K562 (cell line): ENCODE measurements around the gene CLDN7. TPM values are rescaled to one million over a fixed set of nuclear protein-coding genes. Genes with fewer than 3 reads are reported as not detected.

Experiments
- ATAC-seq: fragments of 200-7000 bp; cut with Tn5 transposase; 3 replicates; pipeline ENCODE4 v1.9.1; 2020; ENCODE audit warnings: moderate library complexity
- BruUV-seq: library from RNA; stranded (reverse); fragments of 400-500 nt; replicated peaks from 2 replicates; lab custom pipeline; 2021; lab: Mats Ljungman, UMichigan
- CTCF ChIA-PET: fragments of 300-600 bp; formaldehyde crosslinking; extraction: SDS; loops from one replicate; lab custom pipeline; 2021; ENCODE audit warnings: low intra/inter-chr PET ratio; lab: Yijun Ruan, JAX
- POLR2A ChIA-PET: fragments of 300-600, 350-650 bp; sonication (Branson Sonifier 250); formaldehyde crosslinking; extraction: SDS; loops from one replicate; lab custom pipeline; 2021; ENCODE audit warnings: antibody characterized with exemption, inconsistent platforms; lab: Yijun Ruan, JAX
- DNase-seq, 4 experiments: peaks; one replicate each; pipeline versions ENCODE4 v3.0.0 to v3.0.0-alpha.2; 2011 to 2018; ENCODE audit warnings: low spot score in 3 of 4, mixed read lengths in 3 of 4; ENCODE audit errors: extremely low read depth in 1 of 4
- FAIRE-seq: peaks from 2 replicates; lab custom pipeline; 2011; peaks lifted over from hg19 to GRCh38; lab: Jason Lieb, UNC
- H2AFZ ChIP-seq: 2 replicates; pipeline ENCODE4 v1.6.0; 2011; ENCODE audit warnings: low read depth, low read length, control low read depth, inconsistent platforms
- H3K27ac ChIP-seq: fragments of 200-600 bp; 3 replicates; pipeline ENCODE4 v1.8.0; 2011; ENCODE audit warnings: low read depth, mild to moderate bottlenecking, control low read depth, inconsistent platforms, low read length, moderate library complexity, mixed read lengths; ENCODE audit errors: extremely low read depth
- H3K27me3 ChIP-seq, 2 experiments: fragments of 300-600 bp in 1 of 2; 2 replicates in 1 of 2; 3 replicates in 1 of 2; pipeline versions ENCODE4 v1.6.0 to v1.8.0; 2011; ENCODE audit warnings: inconsistent platforms in 2 of 2, low read length in 2 of 2, mild to moderate bottlenecking in 1 of 2, mixed read lengths in 1 of 2, moderate library complexity in 1 of 2; ENCODE audit not compliant: control insufficient read depth in 2 of 2, insufficient read depth in 2 of 2
- H3K36me3 ChIP-seq: fragments of 300-600 bp; 3 replicates; pipeline ENCODE4 v1.8.0; 2011; ENCODE audit warnings: mild to moderate bottlenecking, low read length, inconsistent platforms; ENCODE audit not compliant: control insufficient read depth, insufficient read depth
- H3K4me1 ChIP-seq, 2 experiments: fragments of 200-600 bp in 1 of 2; replicated peaks in 1 of 2; 2 replicates in 1 of 2; 3 replicates in 1 of 2; pipeline versions ENCODE4 v1.5.1 to v1.8.0; 2011; ENCODE audit warnings: inconsistent platforms in 2 of 2, low read length in 2 of 2, mild to moderate bottlenecking in 1 of 2, mixed read lengths in 1 of 2, moderate library complexity in 1 of 2; ENCODE audit not compliant: control insufficient read depth in 2 of 2, insufficient read depth in 2 of 2
- H3K4me2 ChIP-seq: 2 replicates; pipeline ENCODE4 v1.6.1; 2011; ENCODE audit warnings: low read length, control low read depth, inconsistent platforms, mixed read lengths; ENCODE audit not compliant: insufficient read depth
- H3K4me3 ChIP-seq: fragments of 200-600 bp; sonication (generic), shearing (Covaris generic); 2 replicates; pipeline ENCODE4 v1.5.1; 2016; ENCODE audit warnings: control low read depth, inconsistent platforms
- H3K79me2 ChIP-seq: fragments of 200-600 bp; 3 replicates; pipeline ENCODE4 v1.8.0; 2011; ENCODE audit warnings: low read length, inconsistent platforms; ENCODE audit not compliant: control insufficient read depth, insufficient read depth
- H3K9ac ChIP-seq, 2 experiments: 2 replicates each; pipeline versions ENCODE4 v1.6.0 to v1.6.1; 2011; ENCODE audit warnings: low read depth in 2 of 2, low read length in 2 of 2, control low read depth in 1 of 2, inconsistent platforms in 1 of 2, mild to moderate bottlenecking in 1 of 2, mixed read lengths in 1 of 2; ENCODE audit not compliant: insufficient read depth in 1 of 2
- H3K9me1 ChIP-seq: one replicate; pipeline ENCODE4 v1.6.0; 2011; ENCODE audit warnings: inconsistent platforms, mild to moderate bottlenecking, low read length, moderate library complexity; ENCODE audit not compliant: control insufficient read depth, insufficient read depth
- H3K9me3 ChIP-seq: replicated peaks from 2 replicates; pipeline ENCODE4 v1.5.1; 2011; ENCODE audit warnings: low read depth, low read length, inconsistent platforms; ENCODE audit not compliant: control insufficient read depth, insufficient read depth
- H4K20me1 ChIP-seq: replicated peaks from 2 replicates; pipeline ENCODE4 v1.6.1; 2011; ENCODE audit warnings: low read length, inconsistent platforms, mixed read lengths; ENCODE audit not compliant: control insufficient read depth, insufficient read depth
- CCNT2 ChIP-seq: IDR thresholded peaks from 2 replicates; pipeline ENCODE4 v1.6.1; 2011; ENCODE audit warnings: borderline replicate concordance, low read depth, mild to moderate bottlenecking, moderate library complexity, mixed read lengths, low read length; ENCODE audit not compliant: insufficient read length; ENCODE audit errors: extremely low read depth
- CEBPG ChIP-seq, 3 experiments: fragments of 200-800 bp in 1 of 3; sonication (Bioruptor generic) in 1 of 3; sonication (generic) in 1 of 3; formaldehyde crosslinking in 1 of 3; IDR thresholded peaks in 2 of 3; conservative IDR thresholded peaks in 1 of 3; 2 replicates each; pipeline versions ENCODE4 v1.6.1 to v1.8.0; 2016 to 2022; ENCODE audit warnings: missing compliant biosample characterization in 2 of 3, missing genetic modification characterization in 2 of 3, mild to moderate bottlenecking in 1 of 3, missing genetic modification reagents in 1 of 3
- FOSL1 ChIP-seq: fragments of 200-800 bp; sonication (Bioruptor generic); conservative IDR thresholded peaks from 2 replicates; pipeline ENCODE4 v1.6.1; 2016; ENCODE audit warnings: missing genetic modification characterization, missing compliant biosample characterization
- HNRNPL ChIP-seq: fragments of 200-400 bp; formaldehyde crosslinking; IDR thresholded peaks from 2 replicates; pipeline ENCODE4 v1.6.1; 2017; ENCODE audit warnings: low read depth, mild to moderate bottlenecking, low read length
- MAFK ChIP-seq: IDR thresholded peaks from 2 replicates; pipeline ENCODE4 v1.6.1; 2011; ENCODE audit warnings: low read length, improper control_type of control experiment
- MYNN ChIP-seq, 2 experiments: sonication (generic); formaldehyde crosslinking in 1 of 2; IDR thresholded peaks; 2 replicates each; pipeline versions ENCODE4 v1.5.0 to v1.6.1; 2016 to 2020; ENCODE audit warnings: antibody characterized with exemption in 1 of 2, missing genetic modification reagents in 1 of 2
- NFXL1 ChIP-seq: fragments of 450-650 bp; formaldehyde crosslinking; IDR thresholded peaks from 2 replicates; pipeline ENCODE4 v1.4.0; 2021; ENCODE audit warnings: mild to moderate bottlenecking
- NR2C2 ChIP-seq, 2 experiments: fragments of 200-800 bp in 1 of 2; sonication (Bioruptor generic) in 1 of 2; sonication (generic) in 1 of 2; formaldehyde crosslinking in 1 of 2; IDR thresholded peaks; 2 replicates each; pipeline versions ENCODE4 v1.6.1 to v1.8.0; 2016 to 2022; ENCODE audit warnings: mild to moderate bottlenecking in 1 of 2, missing compliant biosample characterization in 1 of 2, missing genetic modification characterization in 1 of 2, missing genetic modification reagents in 1 of 2
- OTX1 ChIP-seq: fragments of 450-650 bp; formaldehyde crosslinking; IDR thresholded peaks from 2 replicates; pipeline ENCODE4 v1.4.0; 2022; ENCODE audit warnings: mild to moderate bottlenecking
- POLR2A ChIP-seq: fragments of 450-650 bp; conservative IDR thresholded peaks from 2 replicates; pipeline ENCODE4 v1.6.1; 2016
- RBFOX2 ChIP-seq: fragments of 200-400 bp; formaldehyde crosslinking; IDR thresholded peaks from 2 replicates; pipeline ENCODE4 v1.6.1; 2017; ENCODE audit warnings: low read depth, mild to moderate bottlenecking, low read length, moderate library complexity
- SIN3A ChIP-seq, 2 experiments: fragments of 150-350 bp in 1 of 2; IDR thresholded peaks; 2 replicates each; pipeline ENCODE4 v1.6.1; 2011 to 2016; ENCODE audit warnings: borderline replicate concordance in 2 of 2, low read depth in 2 of 2, low read length in 2 of 2, mild to moderate bottlenecking in 2 of 2, moderate library complexity in 2 of 2; ENCODE audit not compliant: control insufficient read depth in 1 of 2
- SMARCA5 ChIP-seq: fragments of 450-650 bp; IDR thresholded peaks from 2 replicates; pipeline ENCODE4 v1.6.1; 2016
- STAT5B ChIP-seq: fragments of 250-450 bp; sonication (Bioruptor Pico); IDR thresholded peaks from 2 replicates; pipeline ENCODE4 v1.8.0; 2021; ENCODE audit warnings: mild to moderate bottlenecking, inconsistent platforms
- ZNF121 ChIP-seq: sonication (generic); formaldehyde crosslinking; conservative IDR thresholded peaks from 2 replicates; pipeline ENCODE4 v1.8.0; 2022; ENCODE audit warnings: missing genetic modification reagents
- ZNF311 ChIP-seq: fragments of 250-450 bp; sonication (Bioruptor Pico); IDR thresholded peaks from 2 replicates; pipeline ENCODE4 v1.4.0; 2020; ENCODE audit warnings: mild to moderate bottlenecking, moderate library complexity
- WGBS: fragments of 100-300 bp; shearing (Covaris generic); methylation state at CpG from one replicate; pipeline ENCODE4 v1.1.6; 2016; ENCODE audit warnings: low coverage, mixed read lengths; ENCODE audit not compliant: insufficient coverage; ENCODE audit errors: missing lambda C conversion rate; 5-methylcytosine and 5-hydroxymethylcytosine counted together
- in situ Hi-C: fragments of 300-500 bp; cut with MboI; formaldehyde crosslinking; loops from 4 replicates; pipeline ENCODE4 v1.15.0; 2018; ENCODE audit warnings: inconsistent platforms, mixed read lengths
- intact Hi-C: fragments of 100-400 bp; cut with micrococcal nuclease; formaldehyde crosslinking; loops from 2 replicates; pipeline ENCODE4 v1.14.2; 2022
- polyA plus RNA-seq, 8 experiments: library from polyadenylated mRNA; depleted of rRNA in 4 of 8; stranded (reverse) in 5 of 8; unstranded in 3 of 8; fragments of >200 nt; fragmentation: Nextera tagmentation in 2 of 8; fragmentation: Illumina TruSeq in 1 of 8; extraction: Ambion mirVana in 2 of 8; extraction: Trizol in 1 of 8; gene quantifications; 2 replicates each; pipeline versions ENCODE4 v1.2.1 to v1.2.3, GENCODE V29; 2011 to 2014; ENCODE audit warnings: inconsistent platforms in 1 of 8, missing spikeins in 1 of 8
- total RNA-seq, 7 experiments: library from RNA; depleted of rRNA in 6 of 7; stranded (reverse); fragments of >200 nt in 6 of 7; fragmentation: Illumina TruSeq in 2 of 7; extraction: Trizol in 2 of 7; gene quantifications; 2 replicates each; pipeline versions ENCODE4 v1.2.1 to v1.2.3, GENCODE V29; 2011 to 2021; ENCODE audit warnings: low replicate concordance in 1 of 7
- TF ChIP-seq, protein P1 (sequence below), 2 experiments: fragments of 450-650 bp; IDR thresholded peaks; 2 replicates each; pipeline ENCODE4 v1.6.1; 2018; ENCODE audit warnings: mild to moderate bottlenecking in 2 of 2, low read depth in 1 of 2; ENCODE audit not compliant: partially characterized antibody in 2 of 2

Gene CLDN7
- total and polyA plus RNA-seq, 9 of the 15 experiments (the other 6 are each of a cell fraction or from before 2014, with no cell fraction given): 2.2 to 14.5 (median 7.6) TPM

DNA sequence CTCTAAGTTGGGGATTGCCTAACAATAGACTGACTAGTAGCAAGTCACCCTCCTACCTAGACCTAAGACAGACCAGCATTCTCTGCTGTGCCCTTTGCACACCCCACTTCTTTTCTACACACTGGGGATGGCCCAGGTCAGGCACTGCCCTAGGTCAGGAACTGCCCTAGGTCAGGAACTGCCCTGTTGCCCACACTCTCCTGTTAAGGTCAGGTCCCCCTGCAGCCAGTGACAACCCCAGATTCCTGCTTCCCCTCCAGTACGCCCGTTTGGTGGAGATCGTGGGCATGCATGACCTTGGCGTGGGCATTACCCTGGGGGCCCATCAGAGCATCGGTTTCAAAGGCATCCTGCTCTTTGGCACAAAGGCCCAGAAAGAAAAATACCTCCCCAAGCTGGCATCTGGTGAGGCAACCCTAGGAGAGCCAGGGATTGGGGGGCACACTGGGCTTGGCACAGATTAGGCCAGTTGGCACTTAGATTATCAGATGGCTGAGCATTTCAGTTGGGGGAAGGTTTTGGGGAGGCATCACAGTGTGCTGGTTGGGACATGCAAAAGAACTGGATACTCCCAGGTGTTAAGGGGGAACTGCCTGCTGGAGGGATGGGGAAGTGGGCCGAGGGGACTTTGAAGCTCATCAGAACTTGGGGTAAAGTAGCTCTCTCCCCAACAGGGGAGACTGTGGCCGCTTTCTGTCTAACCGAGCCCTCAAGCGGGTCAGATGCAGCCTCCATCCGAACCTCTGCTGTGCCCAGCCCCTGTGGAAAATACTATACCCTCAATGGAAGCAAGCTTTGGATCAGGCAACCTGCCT is 40.8 kb downstream of the CLDN7 start:
- Histone ChIP-seq H3K9ac (peak overlapping the region in 1 of 2 experiments; percentile 69; a peak in 1 of 4 replicates), H4K20me1 (peaks cover 6% of the 10 kb centered on the region), H3K36me3 (peaks cover 60% of the 10 kb centered on the region; the same call in 2 of the 3 replicates), H2AFZ (no peak overlapping the region), H3K9me3 (no peaks in the 10 kb centered on the region), H3K79me2 (peaks cover 31% of the 10 kb centered on the region), H3K27me3 (no peaks in the 10 kb centered on the region), H3K9me1 (peaks cover 6% of the 10 kb centered on the region), H3K4me2 (peak overlapping the region; percentile 93; the same call in 1 of the 2 replicates), H3K4me3 (peak overlapping the region; percentile 87; the same call in 1 of the 2 replicates), H3K4me1 (peaks cover 26 to 57% of the 10 kb centered on the region in 2 experiments), H3K27ac (peak overlapping the region; percentile 90; the same call in 1 of the 3 replicates)
- no peak for DNase-seq
- no TSS peak for BruUV-seq
- FAIRE-seq: no peak
- in situ Hi-C loops (no loop called here), intact Hi-C loops (no loop called here)
- ChIA-PET CTCF (no interaction called here), POLR2A (interaction anchor here (0.6 to 7.7 kb wide), 8 partner anchors 9 to 255 kb away, joined by 3 to 73 read pairs (median 4); partner anchors contain the start of genes ACAP1, DVL2, GABARAP and PHF23)
- 96% methylated on average over 6 of the region's 10 CpGs for WGBS
- ATAC-seq: no peak
- TF ChIP-seq ZNF121 (CRISPR knock-in tag) (no peak), STAT5B (CRISPR knock-in tag) (no peak), NR2C2 (CRISPR knock-in tag; IDR thresholded peaks at IDR 0.05) (no peak), NR2C2 (tag; IDR thresholded peaks at IDR 0.05) (no peak), OTX1 (CRISPR knock-in tag) (no peak), SIN3A (IDR thresholded peaks at IDR 0.05; ENCODE audit: borderline replicate concordance in 2 of 2, control insufficient read depth in 1 of 2, low read depth in 2 of 2, low read length in 2 of 2) (no peak), MAFK (no peak), CCNT2 (peak; percentile 18), ZNF311 (CRISPR knock-in tag) (no peak), SMARCA5 (no peak), CEBPG (CRISPR knock-in tag; IDR thresholded peaks at IDR 0.05) (no peak), CEBPG (tag; conservative IDR thresholded peaks at IDR 0.05 in 1 of 2, IDR thresholded peaks at IDR 0.05 in 1 of 2) (no peak), FOSL1 (tag) (no peak), MYNN (IDR thresholded peaks at IDR 0.05) (0 out of 2 replicates have a peak, but pooled peaks have one; percentile 6), MYNN (CRISPR knock-in tag; IDR thresholded peaks at IDR 0.05) (no peak), POLR2A (peak; percentile 49; the same call in 1 of the 2 replicates), HNRNPL (no peak), NFXL1 (CRISPR knock-in tag) (no peak), RBFOX2 (peak; percentile 7; the same call in 1 of the 2 replicates)
- TF ChIP-seq, protein P1, sequence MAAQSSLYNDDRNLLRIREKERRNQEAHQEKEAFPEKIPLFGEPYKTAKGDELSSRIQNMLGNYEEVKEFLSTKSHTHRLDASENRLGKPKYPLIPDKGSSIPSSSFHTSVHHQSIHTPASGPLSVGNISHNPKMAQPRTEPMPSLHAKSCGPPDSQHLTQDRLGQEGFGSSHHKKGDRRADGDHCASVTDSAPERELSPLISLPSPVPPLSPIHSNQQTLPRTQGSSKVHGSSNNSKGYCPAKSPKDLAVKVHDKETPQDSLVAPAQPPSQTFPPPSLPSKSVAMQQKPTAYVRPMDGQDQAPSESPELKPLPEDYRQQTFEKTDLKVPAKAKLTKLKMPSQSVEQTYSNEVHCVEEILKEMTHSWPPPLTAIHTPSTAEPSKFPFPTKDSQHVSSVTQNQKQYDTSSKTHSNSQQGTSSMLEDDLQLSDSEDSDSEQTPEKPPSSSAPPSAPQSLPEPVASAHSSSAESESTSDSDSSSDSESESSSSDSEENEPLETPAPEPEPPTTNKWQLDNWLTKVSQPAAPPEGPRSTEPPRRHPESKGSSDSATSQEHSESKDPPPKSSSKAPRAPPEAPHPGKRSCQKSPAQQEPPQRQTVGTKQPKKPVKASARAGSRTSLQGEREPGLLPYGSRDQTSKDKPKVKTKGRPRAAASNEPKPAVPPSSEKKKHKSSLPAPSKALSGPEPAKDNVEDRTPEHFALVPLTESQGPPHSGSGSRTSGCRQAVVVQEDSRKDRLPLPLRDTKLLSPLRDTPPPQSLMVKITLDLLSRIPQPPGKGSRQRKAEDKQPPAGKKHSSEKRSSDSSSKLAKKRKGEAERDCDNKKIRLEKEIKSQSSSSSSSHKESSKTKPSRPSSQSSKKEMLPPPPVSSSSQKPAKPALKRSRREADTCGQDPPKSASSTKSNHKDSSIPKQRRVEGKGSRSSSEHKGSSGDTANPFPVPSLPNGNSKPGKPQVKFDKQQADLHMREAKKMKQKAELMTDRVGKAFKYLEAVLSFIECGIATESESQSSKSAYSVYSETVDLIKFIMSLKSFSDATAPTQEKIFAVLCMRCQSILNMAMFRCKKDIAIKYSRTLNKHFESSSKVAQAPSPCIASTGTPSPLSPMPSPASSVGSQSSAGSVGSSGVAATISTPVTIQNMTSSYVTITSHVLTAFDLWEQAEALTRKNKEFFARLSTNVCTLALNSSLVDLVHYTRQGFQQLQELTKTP (IDR thresholded peaks at IDR 0.05; ENCODE audit: low read depth in 1 of 2, partially characterized antibody in 2 of 2): no peak
